Measurements from ENCODE around the gene GALNT1.

DNA sequence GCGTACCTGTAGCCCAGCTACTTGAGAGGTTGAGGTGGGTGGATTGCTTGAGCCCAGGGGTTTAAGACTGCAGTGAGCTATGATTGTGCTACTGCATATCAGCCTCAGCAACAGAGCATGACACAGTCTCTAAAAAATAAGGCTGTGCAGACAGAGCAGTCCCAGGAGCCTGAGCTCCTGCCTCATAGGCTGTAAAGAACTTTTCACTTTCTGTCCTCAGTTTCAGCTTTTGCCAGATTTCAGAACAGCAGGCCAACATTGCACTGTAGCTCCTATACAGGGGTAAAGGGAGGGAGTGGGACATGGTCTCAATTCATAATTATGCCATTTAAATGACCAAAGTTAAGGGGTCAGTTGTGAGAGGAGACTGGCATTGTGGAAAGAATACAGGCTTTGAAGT lies 150.6 kb downstream of the GALNT1 start:
- TF ChIP-seq BHLHE40 (IDR thresholded peaks at IDR 0.05; ENCODE audit: low read depth, low read length): no peak
- TF ChIP-seq, protein P1, sequence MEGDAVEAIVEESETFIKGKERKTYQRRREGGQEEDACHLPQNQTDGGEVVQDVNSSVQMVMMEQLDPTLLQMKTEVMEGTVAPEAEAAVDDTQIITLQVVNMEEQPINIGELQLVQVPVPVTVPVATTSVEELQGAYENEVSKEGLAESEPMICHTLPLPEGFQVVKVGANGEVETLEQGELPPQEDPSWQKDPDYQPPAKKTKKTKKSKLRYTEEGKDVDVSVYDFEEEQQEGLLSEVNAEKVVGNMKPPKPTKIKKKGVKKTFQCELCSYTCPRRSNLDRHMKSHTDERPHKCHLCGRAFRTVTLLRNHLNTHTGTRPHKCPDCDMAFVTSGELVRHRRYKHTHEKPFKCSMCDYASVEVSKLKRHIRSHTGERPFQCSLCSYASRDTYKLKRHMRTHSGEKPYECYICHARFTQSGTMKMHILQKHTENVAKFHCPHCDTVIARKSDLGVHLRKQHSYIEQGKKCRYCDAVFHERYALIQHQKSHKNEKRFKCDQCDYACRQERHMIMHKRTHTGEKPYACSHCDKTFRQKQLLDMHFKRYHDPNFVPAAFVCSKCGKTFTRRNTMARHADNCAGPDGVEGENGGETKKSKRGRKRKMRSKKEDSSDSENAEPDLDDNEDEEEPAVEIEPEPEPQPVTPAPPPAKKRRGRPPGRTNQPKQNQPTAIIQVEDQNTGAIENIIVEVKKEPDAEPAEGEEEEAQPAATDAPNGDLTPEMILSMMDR (conservative IDR thresholded peaks at IDR 0.05; ENCODE audit: low read depth, low read length): no peak
- no peak for TF ChIP-seq POLR2A (IDR thresholded peaks at IDR 0.05; ENCODE audit: low read depth, low read length)
- TF ChIP-seq RAD21 (IDR thresholded peaks at IDR 0.05; ENCODE audit: low read length): no peak
- no peak for TF ChIP-seq RCOR1 (IDR thresholded peaks at IDR 0.05; ENCODE audit: insufficient replicate concordance, low read length)
- no peak for TF ChIP-seq MXI1 (IDR thresholded peaks at IDR 0.05; ENCODE audit: borderline replicate concordance, low read depth, low read length)
- TF ChIP-seq RFX5 (IDR thresholded peaks at IDR 0.05; ENCODE audit: low read depth, low read length): no peak
